Effector memory CD8-positive, alpha-beta T cell (primary cell): Measurements from ENCODE around the gene GRM8.
A peak's percentile ranks its signal among the peaks of the same experiment; 100 is the strongest.

ENCODE experiments used
- ATAC-seq: fragments of 150-1000 bp; cut with Tn5 transposase; replicated peaks from 2 replicates; pipeline ENCODE4 v1.10.0; 2021; ENCODE audit warnings: mild to moderate bottlenecking, moderate library complexity
- DNase-seq, 3 experiments: peaks; one replicate each; pipeline ENCODE4 v3.0.0; 2021
- H3K27ac Mint-ChIP-seq, 2 donors: one replicate each; pipeline ENCODE4 v1.8.0; 2022; ENCODE audit warnings: mild to moderate bottlenecking in 2 of 2, mixed read lengths in 2 of 2, moderate library complexity in 2 of 2
- H3K27me3 Mint-ChIP-seq, 2 donors: one replicate each; pipeline ENCODE4 v1.8.0; 2022; ENCODE audit warnings: mixed read lengths in 2 of 2
- H3K36me3 Mint-ChIP-seq: one replicate; pipeline ENCODE4 v1.8.0; 2022; ENCODE audit warnings: mild to moderate bottlenecking, moderate library complexity, mixed read lengths; ENCODE audit not compliant: insufficient read depth
- H3K4me1 Mint-ChIP-seq, 2 donors: one replicate each; pipeline ENCODE4 v1.8.0; 2022; ENCODE audit warnings: low read depth in 2 of 2, mixed read lengths in 2 of 2
- H3K4me3 Mint-ChIP-seq, 2 donors: one replicate each; pipeline ENCODE4 v1.8.0; 2022; ENCODE audit warnings: mild to moderate bottlenecking in 2 of 2, mixed read lengths in 2 of 2, moderate library complexity in 2 of 2
- H3K9me3 Mint-ChIP-seq, 2 donors: one replicate each; pipeline ENCODE4 v1.8.0; 2022; ENCODE audit warnings: mixed read lengths in 2 of 2
- total RNA-seq, 9 experiments: gene quantifications; one replicate each; lab custom pipeline; 2026; lab: John Stamatoyannopoulos, UW

Gene GRM8
- 0 to 0.36 (median 0.06) reads per million in 9 experiments for total RNA-seq

- Mint-ChIP-seq H3K4me3 (peak within 1 kb of the TSS; percentile 85 to 90), H3K4me1 (peaks cover 18 to 25% of the 10 kb centered on the region in 2 donors), H3K27me3 (peaks cover 71 to 88% of the 10 kb centered on the region in 2 donors), H3K9me3 (no peaks in the 10 kb centered on the region), H3K36me3 (peaks cover 3% of the 10 kb centered on the region), H3K27ac (no peak within 1 kb of the TSS)
- DNase-seq (no peak), ATAC-seq (peak; percentile 34)
These were observed at the start of gene GRM8 for GRCh38 chr7:127252778-127253280. GRM8 (minus strand) TSS chr7:127252941.

- Mint-ChIP-seq H3K27me3 (peaks cover 75% of the 10 kb centered on the region in 2 donors), H3K27ac (no peak overlapping the region), H3K9me3 (no peaks in the 10 kb centered on the region), H3K4me1 (no peaks in the 10 kb centered on the region), H3K4me3 (no peak overlapping the region), H3K36me3 (peaks cover 3% of the 10 kb centered on the region)
- ATAC-seq: no peak
- DNase-seq: no peak
These were observed 38.1 kb upstream of the GRM8 start for GRCh38 chr7:127290801-127291361.

GRCh38 chr7:127290116-127290655, 37.4 kb upstream of the GRM8 start:
- no peak overlapping the region for H3K27ac Mint-ChIP-seq
- no peaks in the 10 kb centered on the region for H3K9me3 Mint-ChIP-seq
- no peak overlapping the region for H3K4me3 Mint-ChIP-seq
- peaks cover 3% of the 10 kb centered on the region for H3K36me3 Mint-ChIP-seq
- peaks cover 68 to 74% of the 10 kb centered on the region in 2 donors for H3K27me3 Mint-ChIP-seq
- H3K4me1 Mint-ChIP-seq: no peaks in the 10 kb centered on the region
- ATAC-seq (no peak), DNase-seq (no peak)

GRCh38 chr7:127287133-127287532, 34.4 kb upstream of the GRM8 start:
- H3K27ac Mint-ChIP-seq: no peak overlapping the region
- no peak for ATAC-seq
- peaks cover 3% of the 10 kb centered on the region for H3K36me3 Mint-ChIP-seq
- no peak overlapping the region for H3K4me3 Mint-ChIP-seq
- peaks cover 38 to 52% of the 10 kb centered on the region in 2 donors for H3K27me3 Mint-ChIP-seq
- DNase-seq: no peak
- H3K9me3 Mint-ChIP-seq: no peaks in the 10 kb centered on the region
- no peaks in the 10 kb centered on the region for H3K4me1 Mint-ChIP-seq

- Mint-ChIP-seq H3K4me1 (no peaks in the 10 kb centered on the region), H3K9me3 (no peaks in the 10 kb centered on the region), H3K27ac (no peak overlapping the region), H3K4me3 (no peak overlapping the region), H3K27me3 (peaks cover 42 to 47% of the 10 kb centered on the region in 2 donors), H3K36me3 (no peaks in the 10 kb centered on the region)
- ATAC-seq (no peak), DNase-seq (no peak)
These were observed 17.4 kb upstream of the GRM8 start for GRCh38 chr7:127270093-127270492.

- H3K27me3 Mint-ChIP-seq: peaks cover 54 to 61% of the 10 kb centered on the region in 2 donors
- H3K4me1 Mint-ChIP-seq: no peaks in the 10 kb centered on the region
- H3K9me3 Mint-ChIP-seq: no peaks in the 10 kb centered on the region
- ATAC-seq: no peak
- H3K27ac Mint-ChIP-seq: no peak overlapping the region
- H3K4me3 Mint-ChIP-seq: no peak overlapping the region
- H3K36me3 Mint-ChIP-seq: no peaks in the 10 kb centered on the region
- no peak for DNase-seq
These were observed 13.3 kb upstream of the GRM8 start for GRCh38 chr7:127266047-127266446.

- DNase-seq: no peak
- Mint-ChIP-seq H3K4me1 (peaks cover 0 to 6% of the 10 kb centered on the region in 2 donors), H3K27me3 (peaks cover 40 to 48% of the 10 kb centered on the region in 2 donors), H3K9me3 (peaks cover 3 to 8% of the 10 kb centered on the region in 2 donors), H3K4me3 (no peak overlapping the region), H3K27ac (no peak overlapping the region), H3K36me3 (peaks cover 3% of the 10 kb centered on the region)
- ATAC-seq: no peak
These were observed 11.5 kb upstream of the GRM8 start for GRCh38 chr7:127264219-127264618.

GRCh38 chr7:127258111-127258510, 5.4 kb upstream of the GRM8 start:
- Mint-ChIP-seq H3K27me3 (peaks cover 48 to 58% of the 10 kb centered on the region in 2 donors), H3K27ac (no peak overlapping the region), H3K4me3 (no peak overlapping the region), H3K36me3 (peaks cover 3% of the 10 kb centered on the region), H3K9me3 (peaks cover 6 to 13% of the 10 kb centered on the region in 2 donors), H3K4me1 (peaks cover 3 to 6% of the 10 kb centered on the region in 2 donors)
- DNase-seq (no peak), ATAC-seq (no peak)

- H3K27ac Mint-ChIP-seq: no peak overlapping the region
- H3K27me3 Mint-ChIP-seq: peaks cover 47 to 60% of the 10 kb centered on the region in 2 donors
- peaks cover 6 to 11% of the 10 kb centered on the region in 2 donors for H3K4me1 Mint-ChIP-seq
- H3K9me3 Mint-ChIP-seq: peaks cover 6 to 13% of the 10 kb centered on the region in 2 donors
- H3K4me3 Mint-ChIP-seq: no peak overlapping the region
- DNase-seq (no peak), ATAC-seq (no peak)
- peaks cover 3% of the 10 kb centered on the region for H3K36me3 Mint-ChIP-seq
These were observed 4.3 kb upstream of the GRM8 start for GRCh38 chr7:127257086-127257485.

GRCh38 chr7:127256041-127256725, 3.4 kb upstream of the GRM8 start:
- ATAC-seq (no peak), DNase-seq (no peak)
- H3K9me3 Mint-ChIP-seq: peaks cover 6 to 13% of the 10 kb centered on the region in 2 donors
- peaks cover 13 to 19% of the 10 kb centered on the region in 2 donors for H3K4me1 Mint-ChIP-seq
- peaks cover 6% of the 10 kb centered on the region for H3K36me3 Mint-ChIP-seq
- no peak overlapping the region for H3K4me3 Mint-ChIP-seq
- H3K27ac Mint-ChIP-seq: no peak overlapping the region
- H3K27me3 Mint-ChIP-seq: peaks cover 44 to 60% of the 10 kb centered on the region in 2 donors

- Mint-ChIP-seq H3K27me3 (peaks cover 60 to 78% of the 10 kb centered on the region in 2 donors), H3K27ac (no peak overlapping the region), H3K36me3 (peaks cover 3% of the 10 kb centered on the region), H3K9me3 (peaks cover 3 to 6% of the 10 kb centered on the region in 2 donors), H3K4me1 (peaks cover 18 to 25% of the 10 kb centered on the region in 2 donors), H3K4me3 (peak overlapping the region; percentile 85 to 90)
- ATAC-seq: no peak
- no peak for DNase-seq
These were observed 1.5 kb upstream of the GRM8 start for GRCh38 chr7:127254163-127254684.

- Mint-ChIP-seq H3K4me3 (peak overlapping the region; percentile 85 to 90), H3K27ac (no peak overlapping the region), H3K9me3 (no peaks in the 10 kb centered on the region), H3K36me3 (peaks cover 3% of the 10 kb centered on the region), H3K4me1 (peaks cover 18 to 25% of the 10 kb centered on the region in 2 donors), H3K27me3 (peaks cover 67 to 85% of the 10 kb centered on the region in 2 donors)
- ATAC-seq (peak; percentile 78), DNase-seq (peak; percentile 25 to 50 (median 40))
These were observed 781 bp upstream of the GRM8 start for GRCh38 chr7:127253281-127254162.

GRCh38 chr7:127252377-127252713, 396 bp downstream of the GRM8 start:
- Mint-ChIP-seq H3K27me3 (peaks cover 73 to 88% of the 10 kb centered on the region in 2 donors), H3K9me3 (no peaks in the 10 kb centered on the region), H3K4me1 (peaks cover 18 to 25% of the 10 kb centered on the region in 2 donors), H3K36me3 (peaks cover 3% of the 10 kb centered on the region), H3K4me3 (peak overlapping the region; percentile 85 to 90), H3K27ac (no peak overlapping the region)
- no peak for ATAC-seq
- DNase-seq: no peak
